GM11168 (cell line): ENCODE results near the gene PDZD11.
"Not testable (repeated sequence)": the region's sequence is repeated elsewhere in the genome, so short reads cannot be mapped to it uniquely, and the experiment has no call there.

ENCODE experiments used
- in situ Hi-C: fragments of 300-500 bp; cut with MboI; formaldehyde crosslinking; loops from one replicate; pipeline ENCODE4 v1.12.0; 2022; ENCODE audit warnings: low sequenced_read_pairs; ENCODE audit not compliant: unreplicated experiment

PDZD11 gene

DNA sequence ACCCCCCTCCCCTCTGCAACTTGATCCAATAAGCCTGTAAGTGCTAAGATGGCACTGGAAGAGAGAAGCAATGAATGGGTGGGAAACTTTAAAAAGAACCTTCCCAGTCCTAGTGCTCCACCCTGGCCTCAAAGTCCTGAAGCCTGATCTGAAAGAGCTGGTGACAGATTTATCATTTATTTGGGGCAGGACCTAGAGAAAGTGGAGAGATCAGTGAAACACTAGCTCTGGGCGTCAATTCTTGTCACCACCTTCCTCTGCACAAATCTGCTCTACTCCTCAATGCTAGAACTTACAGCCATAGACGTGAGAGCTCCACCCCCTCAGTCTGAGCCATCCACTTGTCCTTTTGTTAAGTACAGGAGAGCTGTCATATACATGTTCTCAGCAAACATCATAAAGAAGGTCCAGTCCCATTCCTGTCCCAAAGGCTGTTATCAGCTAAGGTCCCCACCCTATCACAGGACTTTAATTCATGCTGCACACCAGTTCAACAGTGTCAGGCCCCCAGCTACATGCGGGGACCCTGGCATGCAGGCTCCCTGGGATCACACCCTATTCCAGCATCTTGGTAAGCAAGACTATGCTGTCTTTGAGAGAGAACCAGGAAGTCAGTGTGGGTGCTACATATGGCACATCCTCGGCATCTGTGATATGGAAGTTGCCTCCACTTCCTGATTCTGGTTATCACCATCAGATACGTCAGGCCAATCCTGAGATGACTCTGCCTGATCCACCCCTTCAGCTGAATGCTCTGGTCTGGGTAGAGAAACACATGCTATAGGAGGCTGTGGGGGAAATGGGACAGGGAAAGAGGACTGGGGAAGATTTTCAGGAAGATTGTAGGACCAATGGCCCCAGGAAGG is 32.1 kb downstream of the PDZD11 start:
- in situ Hi-C loops, result no loop called here

DNA sequence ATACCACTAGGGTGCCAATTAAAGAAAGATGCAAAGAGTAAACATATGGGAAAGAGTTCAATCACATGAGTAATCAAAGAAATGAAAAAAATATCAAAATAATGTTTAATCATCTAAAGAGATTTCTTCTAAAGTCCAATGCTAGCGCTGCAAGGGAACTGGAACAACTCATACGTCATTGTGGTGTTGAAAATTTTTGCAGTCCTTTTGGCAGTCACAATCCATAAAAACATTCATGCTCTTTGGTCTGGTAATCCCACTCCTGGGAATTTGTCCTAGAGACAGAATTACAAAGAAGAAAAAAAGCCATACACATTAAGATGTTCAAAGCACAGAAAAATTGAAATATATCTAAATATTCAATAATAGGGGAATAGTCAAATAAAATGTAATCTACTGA is 34.3 kb downstream of the PDZD11 start:
- in situ Hi-C loops, result no loop called here

DNA sequence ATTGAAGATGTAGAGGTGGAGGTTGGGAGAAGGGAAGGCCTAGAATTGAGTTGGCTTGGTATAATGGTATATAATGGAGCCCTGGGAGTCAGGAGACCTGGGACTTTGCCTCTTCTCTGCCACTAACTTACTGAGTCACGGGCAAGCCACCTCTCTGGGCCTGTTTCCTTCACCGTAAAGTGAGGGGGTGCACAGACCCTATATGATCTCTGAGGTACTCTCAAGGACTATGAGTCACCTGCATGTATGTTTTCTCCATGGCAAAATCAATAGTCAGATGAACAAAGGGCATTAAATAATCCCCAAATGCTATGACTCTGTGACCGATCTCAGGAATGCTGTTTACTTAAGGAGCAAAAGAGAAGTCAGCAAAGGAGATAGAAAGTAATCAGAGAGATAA is 34.8 kb downstream of the PDZD11 start:
- in situ Hi-C loops, result no loop called here

DNA sequence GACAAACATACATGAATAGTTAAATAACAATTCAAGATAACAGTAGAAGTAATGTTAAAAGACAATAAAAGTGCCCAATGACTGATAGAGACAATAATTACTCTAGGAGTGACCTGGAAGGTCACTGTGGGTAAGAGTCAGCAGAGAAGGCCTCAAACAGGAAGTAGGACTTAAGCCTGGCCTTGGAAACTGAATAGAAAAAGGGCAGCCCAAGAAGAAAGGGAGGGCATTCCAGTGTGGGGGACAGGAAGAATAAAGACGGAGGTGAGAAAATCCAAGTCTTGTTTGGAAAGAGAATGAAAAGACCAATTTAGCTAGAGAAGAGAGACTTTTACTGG is 35.7 kb downstream of the PDZD11 start:
- in situ Hi-C loops, result no loop called here

DNA sequence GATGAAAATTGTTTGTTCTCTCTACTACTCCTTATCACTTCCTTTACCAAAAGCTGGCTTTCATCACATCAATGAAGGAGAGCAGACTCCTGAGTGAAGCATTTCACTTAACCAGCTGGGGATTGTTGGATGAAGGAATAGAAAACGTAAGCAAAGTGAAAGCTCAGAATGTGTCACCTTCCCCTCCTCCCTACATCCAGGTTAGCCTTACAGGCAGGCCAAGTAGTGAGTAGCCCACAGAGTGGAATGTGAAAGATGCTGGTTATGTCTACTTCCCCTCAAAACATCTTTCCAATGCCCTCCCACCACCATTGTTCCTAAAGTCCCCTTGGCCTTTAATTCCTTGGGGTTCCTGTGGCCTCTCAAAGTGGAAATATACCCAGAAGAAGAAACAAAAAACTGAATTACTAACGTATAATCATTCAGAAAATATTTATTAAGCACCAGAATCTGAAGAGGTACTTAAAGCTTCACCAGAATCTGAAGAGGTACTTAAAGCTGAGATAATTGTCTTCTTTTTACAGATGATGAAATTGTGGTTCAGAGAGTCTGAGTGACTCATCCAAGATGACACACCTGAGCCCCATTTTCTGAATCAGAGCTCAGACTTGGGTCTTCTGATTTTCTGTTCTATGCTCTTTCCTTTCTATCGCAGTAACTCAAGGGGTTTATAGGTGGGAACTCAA is 36.2 kb downstream of the PDZD11 start:
- in situ Hi-C loops, result no loop called here

DNA sequence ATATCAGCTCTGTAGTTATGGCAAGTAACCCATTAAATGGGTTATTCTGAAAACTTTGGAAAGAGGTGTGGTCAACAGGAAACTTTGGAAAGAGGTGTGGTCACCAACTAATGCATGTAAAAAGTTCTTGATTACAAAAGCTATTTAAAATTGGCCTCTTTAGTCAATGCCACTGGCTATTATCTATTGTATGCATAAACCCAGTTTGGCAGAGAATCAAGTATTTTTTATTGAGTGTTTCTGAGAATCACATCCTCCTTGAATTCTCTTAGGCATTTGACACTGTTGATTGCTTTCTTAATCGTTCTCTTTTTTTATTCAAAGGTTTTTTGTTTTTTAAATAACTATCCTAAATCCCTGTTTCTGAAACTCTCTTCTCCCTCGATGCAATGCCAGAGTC is 37.2 kb downstream of the PDZD11 start:
- in situ Hi-C loops, result no loop called here

DNA sequence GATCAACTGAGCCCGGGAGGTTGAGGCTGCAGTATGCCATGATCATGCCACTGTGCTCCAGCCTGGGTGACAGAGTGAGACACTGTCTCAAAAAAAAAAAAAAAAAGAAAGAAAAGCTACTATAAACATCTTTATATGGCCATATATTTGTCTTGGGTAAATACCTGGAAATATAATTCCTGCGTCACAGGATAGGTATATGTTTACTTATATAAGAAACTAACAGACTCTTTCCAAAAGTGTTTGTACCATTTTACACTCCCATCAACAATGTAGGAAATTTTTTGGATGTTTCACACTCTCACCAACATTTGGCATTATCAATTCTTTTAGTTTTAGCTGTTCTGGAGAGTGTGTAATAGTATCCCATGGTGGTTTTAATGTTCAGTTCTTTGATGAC is 42.5 kb downstream of the PDZD11 start:
- in situ Hi-C loops, result no loop called here

DNA sequence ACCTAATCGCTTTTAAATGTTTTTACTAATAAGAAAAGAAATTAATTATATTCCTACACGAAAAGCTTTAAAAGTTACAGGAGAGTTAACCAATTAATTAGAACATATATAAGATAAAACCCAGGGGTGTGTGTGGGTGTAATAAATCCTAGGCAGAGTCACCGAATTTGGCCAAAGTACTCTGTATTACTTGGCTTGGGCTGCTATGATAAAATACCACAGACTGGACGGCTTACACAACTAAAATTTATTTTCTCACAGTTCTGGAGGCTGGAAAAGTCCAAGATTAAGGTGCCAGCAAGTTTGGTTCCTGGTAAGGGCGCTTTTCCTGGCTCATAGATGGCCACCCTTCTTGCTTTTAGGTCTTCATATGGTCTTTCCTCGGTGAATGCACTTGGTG is 44.8 kb downstream of the PDZD11 start:
- in situ Hi-C loops, result no loop called here

DNA sequence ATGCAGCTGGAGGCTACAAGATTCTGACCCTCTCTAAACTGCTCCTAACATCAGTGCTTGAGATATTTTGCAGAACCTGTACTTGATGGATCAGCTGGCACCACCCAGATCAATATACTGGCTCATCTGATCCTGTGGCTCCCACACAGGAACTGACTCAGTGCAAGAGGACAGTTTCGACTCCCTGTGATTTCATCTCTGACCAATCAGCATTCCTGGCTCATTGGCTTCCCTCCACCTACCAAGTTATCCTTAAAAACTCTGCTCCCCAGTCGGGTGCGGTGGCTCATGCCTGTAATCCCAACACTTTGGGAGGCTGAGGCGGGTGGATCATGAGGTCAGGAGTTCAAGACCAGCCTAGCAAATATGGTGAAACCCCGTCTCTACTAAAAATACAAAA is 46.1 kb downstream of the PDZD11 start:
- in situ Hi-C loops, result not testable (repeated sequence)

DNA sequence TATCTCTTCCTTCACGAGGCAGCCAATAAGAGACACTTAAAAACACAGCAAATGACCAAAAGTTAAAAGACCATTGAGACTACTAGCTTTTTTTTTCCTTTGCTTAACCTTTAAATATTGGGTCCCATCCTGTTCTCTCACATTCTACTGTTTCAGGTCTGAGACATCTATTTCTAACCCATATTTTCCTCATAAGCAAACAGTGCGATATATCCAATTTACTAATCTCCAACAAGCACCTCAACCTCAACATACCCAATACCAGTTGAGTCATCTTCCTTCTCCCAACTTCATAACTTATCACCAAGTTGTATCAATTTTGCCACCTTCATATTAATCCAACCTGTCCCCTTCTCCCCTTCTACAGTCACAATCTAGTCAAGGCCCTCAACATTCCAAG is 48.2 kb downstream of the PDZD11 start:
- in situ Hi-C loops, result no loop called here

DNA sequence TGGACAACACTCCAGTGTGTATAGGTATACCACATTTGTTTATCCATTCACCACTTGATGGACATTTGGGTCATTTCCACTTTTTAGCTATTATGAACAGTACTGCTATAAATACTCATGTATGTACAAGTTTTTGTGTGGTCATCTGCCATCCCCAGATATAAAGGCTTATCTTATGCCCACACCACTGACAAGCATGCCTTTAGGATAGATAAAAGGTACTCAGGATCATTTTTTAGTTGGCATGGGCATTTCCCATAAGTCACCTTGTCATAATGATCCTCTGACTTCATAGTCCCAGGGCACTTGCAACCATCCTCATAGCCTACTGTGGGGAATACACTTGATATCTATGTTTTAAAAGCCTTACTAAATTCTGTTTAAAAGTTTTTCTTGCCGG is 49.0 kb downstream of the PDZD11 start:
- in situ Hi-C loops, result no loop called here
